GM13976 (cell line): ENCODE data around the gene NTN5.

ENCODE experiments used
- DNase-seq: peaks from one replicate; pipeline ENCODE4 v3.0.0; 2012; ENCODE audit warnings: low spot score
- in situ Hi-C: fragments of 300-500 bp; cut with MboI; formaldehyde crosslinking; loops from one replicate; pipeline ENCODE4 v1.12.0; 2022; ENCODE audit warnings: low sequenced_read_pairs, mixed read lengths, inconsistent platforms; ENCODE audit not compliant: unreplicated experiment
- TF ChIP-seq, protein P1 (sequence below): IDR thresholded peaks from 2 replicates; pipeline ENCODE4 v1.5.1; 2012; ENCODE audit warnings: borderline replicate concordance, mild to moderate bottlenecking; ENCODE audit not compliant: insufficient read depth; ENCODE audit errors: extremely low read depth, missing control alignments, control extremely low read depth

The NTN5 gene

DNA sequence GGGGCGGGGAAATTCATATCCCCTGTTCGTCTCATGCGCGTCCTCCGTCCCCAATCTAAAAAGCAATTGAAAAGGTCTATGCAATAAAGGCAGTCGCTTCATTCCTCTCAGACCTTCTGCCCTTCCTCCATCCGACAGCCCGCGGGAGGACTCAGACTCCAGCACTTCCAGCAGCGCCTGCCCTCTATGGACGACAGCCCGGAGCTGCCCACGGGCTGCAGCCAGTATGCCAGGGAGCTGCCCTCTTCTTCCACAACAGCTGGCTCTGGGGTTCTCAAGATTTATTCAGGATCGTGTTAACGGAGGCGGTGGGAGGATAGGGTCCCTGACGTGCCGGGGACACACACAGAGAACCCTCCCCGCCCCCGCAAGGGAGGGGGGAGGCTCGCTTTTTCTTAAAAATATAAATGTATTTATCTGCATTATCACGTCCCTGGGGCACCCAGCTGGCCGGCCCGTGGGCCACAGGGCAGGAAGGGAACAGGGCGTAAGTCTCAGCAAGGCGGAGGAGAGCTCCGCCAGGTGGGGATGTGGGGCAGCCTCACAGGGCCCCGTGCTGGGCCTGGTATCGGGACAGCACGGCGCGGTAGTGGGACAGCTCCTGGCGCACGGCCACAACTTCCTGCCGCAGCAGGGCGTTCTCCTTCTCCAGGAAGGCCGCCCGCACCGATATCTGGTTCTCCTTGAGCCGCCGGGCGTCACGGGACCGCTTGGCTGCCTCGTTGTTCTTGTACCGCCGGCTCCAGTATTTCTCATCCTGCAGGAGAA, 42.3 kb downstream of the NTN5 start:
- in situ Hi-C loops: no loop called here
- DNase-seq: no peak
- TF ChIP-seq, protein P1, sequence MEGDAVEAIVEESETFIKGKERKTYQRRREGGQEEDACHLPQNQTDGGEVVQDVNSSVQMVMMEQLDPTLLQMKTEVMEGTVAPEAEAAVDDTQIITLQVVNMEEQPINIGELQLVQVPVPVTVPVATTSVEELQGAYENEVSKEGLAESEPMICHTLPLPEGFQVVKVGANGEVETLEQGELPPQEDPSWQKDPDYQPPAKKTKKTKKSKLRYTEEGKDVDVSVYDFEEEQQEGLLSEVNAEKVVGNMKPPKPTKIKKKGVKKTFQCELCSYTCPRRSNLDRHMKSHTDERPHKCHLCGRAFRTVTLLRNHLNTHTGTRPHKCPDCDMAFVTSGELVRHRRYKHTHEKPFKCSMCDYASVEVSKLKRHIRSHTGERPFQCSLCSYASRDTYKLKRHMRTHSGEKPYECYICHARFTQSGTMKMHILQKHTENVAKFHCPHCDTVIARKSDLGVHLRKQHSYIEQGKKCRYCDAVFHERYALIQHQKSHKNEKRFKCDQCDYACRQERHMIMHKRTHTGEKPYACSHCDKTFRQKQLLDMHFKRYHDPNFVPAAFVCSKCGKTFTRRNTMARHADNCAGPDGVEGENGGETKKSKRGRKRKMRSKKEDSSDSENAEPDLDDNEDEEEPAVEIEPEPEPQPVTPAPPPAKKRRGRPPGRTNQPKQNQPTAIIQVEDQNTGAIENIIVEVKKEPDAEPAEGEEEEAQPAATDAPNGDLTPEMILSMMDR: no peak

DNA sequence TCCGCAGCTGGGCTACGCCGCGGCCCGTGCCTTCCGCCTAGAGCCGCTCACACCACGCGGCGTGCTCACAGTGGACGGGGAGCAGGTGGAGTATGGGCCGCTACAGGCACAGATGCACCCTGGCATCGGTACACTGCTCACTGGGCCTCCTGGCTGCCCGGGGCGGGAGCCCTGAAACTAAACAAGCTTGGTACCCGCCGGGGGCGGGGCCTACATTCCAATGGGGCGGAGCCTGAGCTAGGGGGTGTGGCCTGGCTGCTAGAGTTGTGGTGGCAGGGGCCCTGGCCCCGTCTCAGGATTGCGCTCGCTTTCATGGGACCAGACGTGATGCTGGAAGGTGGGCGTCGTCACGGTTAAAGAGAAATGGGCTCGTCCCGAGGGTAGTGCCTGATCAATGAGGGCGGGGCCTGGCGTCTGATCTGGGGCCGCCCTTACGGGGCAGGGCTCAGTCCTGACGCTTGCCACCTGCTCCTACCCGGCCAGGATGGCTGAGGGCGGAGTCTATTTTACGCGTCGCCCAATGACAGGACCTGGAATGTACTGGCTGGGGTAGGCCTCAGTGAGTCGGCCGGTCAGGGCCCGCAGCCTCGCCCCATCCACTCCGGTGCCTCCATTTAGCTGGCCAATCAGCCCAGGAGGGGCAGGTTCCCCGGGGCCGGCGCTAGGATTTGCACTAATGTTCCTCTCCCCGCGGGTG, 43.1 kb downstream of the NTN5 start:
- TF ChIP-seq, protein P1: no peak
- no peak for DNase-seq
- in situ Hi-C loops: no loop called here

DNA sequence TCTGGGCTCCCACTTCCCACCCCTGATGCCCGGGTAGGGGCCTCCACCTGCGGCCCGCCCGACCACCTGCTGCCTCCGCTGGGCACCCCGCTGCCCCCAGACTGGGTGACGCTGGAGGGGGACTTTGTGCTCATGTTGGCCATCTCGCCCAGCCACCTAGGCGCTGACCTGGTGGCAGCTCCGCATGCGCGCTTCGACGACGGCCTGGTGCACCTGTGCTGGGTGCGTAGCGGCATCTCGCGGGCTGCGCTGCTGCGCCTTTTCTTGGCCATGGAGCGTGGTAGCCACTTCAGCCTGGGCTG, 43.6 kb downstream of the NTN5 start:
- in situ Hi-C loops: no loop called here
- DNase-seq: no peak
- TF ChIP-seq, protein P1: no peak

DNA sequence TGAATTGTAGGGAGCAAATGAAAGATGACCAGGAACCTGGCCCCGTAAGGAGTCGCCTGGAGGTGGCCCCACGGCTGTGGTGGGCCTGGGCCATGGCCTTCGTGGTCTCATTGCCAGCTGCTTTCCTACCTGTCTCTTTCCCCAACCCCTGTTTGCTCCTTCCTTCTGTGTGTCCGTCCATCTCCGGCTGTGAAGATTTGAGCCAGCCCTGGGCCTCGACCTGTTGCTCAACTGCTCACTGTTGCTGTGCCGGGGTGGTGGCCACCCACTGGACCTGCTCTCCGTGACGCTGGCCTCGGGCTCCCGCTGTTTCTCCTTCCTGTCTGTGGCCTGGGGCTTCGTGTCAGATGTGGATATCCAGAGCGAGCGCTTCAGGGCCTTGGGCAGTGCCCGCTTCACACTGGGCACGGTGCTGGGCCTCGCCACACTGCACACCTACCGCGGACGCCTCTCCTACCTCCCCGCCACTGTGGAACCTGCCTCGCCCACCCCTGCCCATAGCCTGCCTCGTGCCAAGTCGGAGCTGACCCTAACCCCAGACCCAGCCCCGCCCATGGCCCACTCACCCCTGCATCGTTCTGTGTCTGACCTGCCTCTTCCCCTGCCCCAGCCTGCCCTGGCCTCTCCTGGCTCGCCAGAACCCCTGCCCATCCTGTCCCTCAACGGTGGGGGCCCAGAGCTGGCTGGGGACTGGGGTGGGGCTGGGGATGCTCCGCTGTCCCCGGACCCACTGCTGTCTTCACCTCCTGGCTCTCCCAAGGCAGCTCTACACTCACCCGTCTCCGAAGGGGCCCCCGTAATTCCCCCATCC, 44.1 kb downstream of the NTN5 start:
- in situ Hi-C loops: no loop called here
- no peak for DNase-seq
- TF ChIP-seq, protein P1: no peak

DNA sequence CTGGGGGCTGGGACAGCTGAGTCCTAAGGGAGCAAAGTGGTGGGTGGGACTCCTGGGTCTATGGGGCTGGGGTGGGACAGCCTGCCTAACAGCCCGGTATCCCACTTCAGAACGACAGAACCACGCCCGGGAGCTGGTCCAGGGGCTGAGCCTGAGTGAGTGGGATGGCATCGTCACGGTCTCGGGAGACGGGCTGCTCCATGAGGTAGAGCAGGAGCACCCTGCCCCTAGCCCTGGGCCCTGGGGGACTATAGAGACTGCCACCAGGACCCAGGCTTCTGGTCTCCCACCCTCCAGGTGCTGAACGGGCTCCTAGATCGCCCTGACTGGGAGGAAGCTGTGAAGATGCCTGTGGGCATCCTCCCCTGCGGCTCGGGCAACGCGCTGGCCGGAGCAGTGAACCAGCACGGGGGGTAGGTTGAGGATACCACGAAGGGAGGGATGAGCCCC, 44.9 kb downstream of the NTN5 start:
- in situ Hi-C loops: no loop called here
- TF ChIP-seq, protein P1: no peak
- DNase-seq: no peak

DNA sequence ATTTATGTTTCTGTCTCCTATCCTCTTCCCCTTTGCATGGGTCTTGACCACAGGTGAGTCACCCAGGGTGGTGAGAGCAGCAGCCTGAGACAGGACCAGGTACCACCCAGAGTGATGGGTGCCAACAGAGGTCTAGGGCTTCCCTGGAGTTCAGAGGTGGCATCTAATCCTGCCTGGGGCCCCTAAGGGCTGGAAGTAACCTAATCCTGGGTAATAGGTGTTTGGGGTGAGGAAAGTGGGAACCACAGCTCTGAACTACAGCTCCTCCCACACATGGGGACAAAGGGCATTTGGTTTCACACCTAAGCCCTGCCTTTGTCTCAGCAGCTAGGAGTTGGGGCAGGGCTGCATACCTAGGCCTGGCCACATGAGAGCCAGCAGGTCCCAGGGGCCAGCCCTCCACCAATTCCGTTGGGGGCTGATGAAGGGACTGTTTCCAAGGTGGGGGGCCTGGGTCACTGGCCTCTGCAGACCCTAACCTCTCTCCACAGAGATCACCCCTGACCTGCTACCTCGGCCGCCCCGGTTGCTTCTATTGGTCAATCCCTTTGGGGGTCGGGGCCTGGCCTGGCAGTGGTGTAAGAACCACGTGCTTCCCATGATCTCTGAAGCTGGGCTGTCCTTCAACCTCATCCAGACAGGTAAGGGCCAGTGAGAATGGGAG, 45.5 kb downstream of the NTN5 start:
- DNase-seq: no peak
- TF ChIP-seq, protein P1: no peak
- in situ Hi-C loops: no loop called here
